ENCODE data around the gene BASP1. TPM values are rescaled to one million over a fixed set of nuclear protein-coding genes. Genes with fewer than 3 reads are reported as not detected.

Gene BASP1
- total and polyA plus RNA-seq, 2 experiments from 2014 or later: 87.5 to 114 TPM

DNA sequence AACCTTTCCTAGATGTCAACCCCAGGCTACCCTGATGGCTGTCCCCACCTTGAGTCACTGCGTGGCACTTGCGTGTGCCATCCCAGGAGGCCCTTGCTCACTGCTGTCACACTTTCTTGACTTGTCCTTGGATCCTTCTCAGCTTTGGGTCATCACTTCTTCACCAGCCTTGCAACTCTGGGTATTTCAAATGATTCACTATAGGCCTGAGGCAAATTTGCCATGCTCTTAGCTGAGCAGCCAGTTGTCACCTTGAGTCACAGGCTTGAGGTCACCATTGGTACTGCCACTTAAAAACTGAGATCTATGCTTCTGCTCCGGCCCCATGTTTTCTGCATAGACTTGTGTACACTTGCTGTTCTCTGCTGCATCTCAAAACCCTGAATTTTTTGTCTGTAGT is 84.7 kb downstream of the BASP1 start:
- DNase-seq (ENCODE audit: low spot score) (no peak), ATAC-seq (no peak)
- TF ChIP-seq, protein P1, sequence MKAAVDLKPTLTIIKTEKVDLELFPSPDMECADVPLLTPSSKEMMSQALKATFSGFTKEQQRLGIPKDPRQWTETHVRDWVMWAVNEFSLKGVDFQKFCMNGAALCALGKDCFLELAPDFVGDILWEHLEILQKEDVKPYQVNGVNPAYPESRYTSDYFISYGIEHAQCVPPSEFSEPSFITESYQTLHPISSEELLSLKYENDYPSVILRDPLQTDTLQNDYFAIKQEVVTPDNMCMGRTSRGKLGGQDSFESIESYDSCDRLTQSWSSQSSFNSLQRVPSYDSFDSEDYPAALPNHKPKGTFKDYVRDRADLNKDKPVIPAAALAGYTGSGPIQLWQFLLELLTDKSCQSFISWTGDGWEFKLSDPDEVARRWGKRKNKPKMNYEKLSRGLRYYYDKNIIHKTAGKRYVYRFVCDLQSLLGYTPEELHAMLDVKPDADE (IDR thresholded peaks at IDR 0.05): no peak
- no peak for TF ChIP-seq CREB1 (CRISPR knock-in tag; IDR thresholded peaks at IDR 0.05; ENCODE audit: low read depth)
- no peak for TF ChIP-seq ZNF331 (CRISPR knock-in tag; IDR thresholded peaks at IDR 0.05; ENCODE audit: low read depth)
- no peak for TF ChIP-seq EZH2 (IDR thresholded peaks at IDR 0.05; ENCODE audit: low read depth, unreplicated experiment)
- no peak for TF ChIP-seq JUNB (IDR thresholded peaks at IDR 0.05; ENCODE audit: unreplicated experiment)
- TF ChIP-seq STAT1 (IDR thresholded peaks at IDR 0.05; ENCODE audit: unreplicated experiment): no peak
- no peak for TF ChIP-seq EZH2phosphoT487 (IDR thresholded peaks at IDR 0.05; ENCODE audit: unreplicated experiment)
- TF ChIP-seq NANOG (IDR thresholded peaks at IDR 0.05; ENCODE audit: borderline replicate concordance): no peak
- TF ChIP-seq, protein P2, sequence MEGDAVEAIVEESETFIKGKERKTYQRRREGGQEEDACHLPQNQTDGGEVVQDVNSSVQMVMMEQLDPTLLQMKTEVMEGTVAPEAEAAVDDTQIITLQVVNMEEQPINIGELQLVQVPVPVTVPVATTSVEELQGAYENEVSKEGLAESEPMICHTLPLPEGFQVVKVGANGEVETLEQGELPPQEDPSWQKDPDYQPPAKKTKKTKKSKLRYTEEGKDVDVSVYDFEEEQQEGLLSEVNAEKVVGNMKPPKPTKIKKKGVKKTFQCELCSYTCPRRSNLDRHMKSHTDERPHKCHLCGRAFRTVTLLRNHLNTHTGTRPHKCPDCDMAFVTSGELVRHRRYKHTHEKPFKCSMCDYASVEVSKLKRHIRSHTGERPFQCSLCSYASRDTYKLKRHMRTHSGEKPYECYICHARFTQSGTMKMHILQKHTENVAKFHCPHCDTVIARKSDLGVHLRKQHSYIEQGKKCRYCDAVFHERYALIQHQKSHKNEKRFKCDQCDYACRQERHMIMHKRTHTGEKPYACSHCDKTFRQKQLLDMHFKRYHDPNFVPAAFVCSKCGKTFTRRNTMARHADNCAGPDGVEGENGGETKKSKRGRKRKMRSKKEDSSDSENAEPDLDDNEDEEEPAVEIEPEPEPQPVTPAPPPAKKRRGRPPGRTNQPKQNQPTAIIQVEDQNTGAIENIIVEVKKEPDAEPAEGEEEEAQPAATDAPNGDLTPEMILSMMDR (conservative IDR thresholded peaks at IDR 0.05; ENCODE audit: low read depth in 2 of 2): no peak
- TF ChIP-seq REST (IDR thresholded peaks at IDR 0.05; ENCODE audit: unreplicated experiment): no peak
- TF ChIP-seq, protein P3, sequence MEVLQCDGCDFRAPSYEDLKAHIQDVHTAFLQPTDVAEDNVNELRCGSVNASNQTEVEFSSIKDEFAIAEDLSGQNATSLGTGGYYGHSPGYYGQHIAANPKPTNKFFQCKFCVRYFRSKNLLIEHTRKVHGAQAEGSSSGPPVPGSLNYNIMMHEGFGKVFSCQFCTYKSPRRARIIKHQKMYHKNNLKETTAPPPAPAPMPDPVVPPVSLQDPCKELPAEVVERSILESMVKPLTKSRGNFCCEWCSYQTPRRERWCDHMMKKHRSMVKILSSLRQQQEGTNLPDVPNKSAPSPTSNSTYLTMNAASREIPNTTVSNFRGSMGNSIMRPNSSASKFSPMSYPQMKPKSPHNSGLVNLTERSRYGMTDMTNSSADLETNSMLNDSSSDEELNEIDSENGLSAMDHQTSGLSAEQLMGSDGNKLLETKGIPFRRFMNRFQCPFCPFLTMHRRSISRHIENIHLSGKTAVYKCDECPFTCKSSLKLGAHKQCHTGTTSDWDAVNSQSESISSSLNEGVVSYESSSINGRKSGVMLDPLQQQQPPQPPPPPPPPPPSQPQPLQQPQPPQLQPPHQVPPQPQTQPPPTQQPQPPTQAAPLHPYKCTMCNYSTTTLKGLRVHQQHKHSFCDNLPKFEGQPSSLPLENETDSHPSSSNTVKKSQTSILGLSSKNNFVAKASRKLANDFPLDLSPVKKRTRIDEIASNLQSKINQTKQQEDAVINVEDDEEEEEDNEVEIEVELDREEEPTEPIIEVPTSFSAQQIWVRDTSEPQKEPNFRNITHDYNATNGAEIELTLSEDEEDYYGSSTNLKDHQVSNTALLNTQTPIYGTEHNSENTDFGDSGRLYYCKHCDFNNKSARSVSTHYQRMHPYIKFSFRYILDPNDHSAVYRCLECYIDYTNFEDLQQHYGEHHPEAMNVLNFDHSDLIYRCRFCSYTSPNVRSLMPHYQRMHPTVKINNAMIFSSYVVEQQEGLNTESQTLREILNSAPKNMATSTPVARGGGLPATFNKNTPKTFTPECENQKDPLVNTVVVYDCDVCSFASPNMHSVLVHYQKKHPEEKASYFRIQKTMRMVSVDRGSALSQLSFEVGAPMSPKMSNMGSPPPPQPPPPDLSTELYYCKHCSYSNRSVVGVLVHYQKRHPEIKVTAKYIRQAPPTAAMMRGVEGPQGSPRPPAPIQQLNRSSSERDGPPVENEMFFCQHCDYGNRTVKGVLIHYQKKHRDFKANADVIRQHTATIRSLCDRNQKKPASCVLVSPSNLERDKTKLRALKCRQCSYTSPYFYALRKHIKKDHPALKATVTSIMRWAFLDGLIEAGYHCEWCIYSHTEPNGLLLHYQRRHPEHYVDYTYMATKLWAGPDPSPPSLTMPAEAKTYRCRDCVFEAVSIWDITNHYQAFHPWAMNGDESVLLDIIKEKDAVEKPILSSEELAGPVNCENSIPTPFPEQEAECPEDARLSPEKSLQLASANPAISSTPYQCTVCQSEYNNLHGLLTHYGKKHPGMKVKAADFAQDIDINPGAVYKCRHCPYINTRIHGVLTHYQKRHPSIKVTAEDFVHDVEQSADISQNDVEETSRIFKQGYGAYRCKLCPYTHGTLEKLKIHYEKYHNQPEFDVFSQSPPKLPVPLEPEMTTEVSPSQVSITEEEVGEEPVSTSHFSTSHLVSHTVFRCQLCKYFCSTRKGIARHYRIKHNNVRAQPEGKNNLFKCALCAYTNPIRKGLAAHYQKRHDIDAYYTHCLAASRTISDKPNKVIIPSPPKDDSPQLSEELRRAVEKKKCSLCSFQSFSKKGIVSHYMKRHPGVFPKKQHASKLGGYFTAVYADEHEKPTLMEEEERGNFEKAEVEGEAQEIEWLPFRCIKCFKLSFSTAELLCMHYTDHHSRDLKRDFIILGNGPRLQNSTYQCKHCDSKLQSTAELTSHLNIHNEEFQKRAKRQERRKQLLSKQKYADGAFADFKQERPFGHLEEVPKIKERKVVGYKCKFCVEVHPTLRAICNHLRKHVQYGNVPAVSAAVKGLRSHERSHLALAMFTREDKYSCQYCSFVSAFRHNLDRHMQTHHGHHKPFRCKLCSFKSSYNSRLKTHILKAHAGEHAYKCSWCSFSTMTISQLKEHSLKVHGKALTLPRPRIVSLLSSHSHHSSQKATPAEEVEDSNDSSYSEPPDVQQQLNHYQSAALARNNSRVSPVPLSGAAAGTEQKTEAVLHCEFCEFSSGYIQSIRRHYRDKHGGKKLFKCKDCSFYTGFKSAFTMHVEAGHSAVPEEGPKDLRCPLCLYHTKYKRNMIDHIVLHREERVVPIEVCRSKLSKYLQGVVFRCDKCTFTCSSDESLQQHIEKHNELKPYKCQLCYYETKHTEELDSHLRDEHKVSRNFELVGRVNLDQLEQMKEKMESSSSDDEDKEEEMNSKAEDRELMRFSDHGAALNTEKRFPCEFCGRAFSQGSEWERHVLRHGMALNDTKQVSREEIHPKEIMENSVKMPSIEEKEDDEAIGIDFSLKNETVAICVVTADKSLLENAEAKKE (CRISPR knock-in tag; IDR thresholded peaks at IDR 0.05): no peak
- TF ChIP-seq ZNF114 (CRISPR knock-in tag; IDR thresholded peaks at IDR 0.05): no peak
- no peak for TF ChIP-seq POLR2AphosphoS5 (IDR thresholded peaks at IDR 0.05; ENCODE audit: low read depth)
- H3K9me3 Mint-ChIP-seq: no peaks in the 10 kb centered on the region
- no peak overlapping the region for H3K4me3 ChIP-seq
- H3K4me2 ChIP-seq: no peak overlapping the region
- 0 out of 2 replicates have a peak, but pooled peaks cover 4% of the 10 kb centered on the region for H3K4me1 ChIP-seq (ENCODE audit: insufficient read depth)
- 0 out of 2 replicates have a peak, but pooled peaks cover 4% of the 10 kb centered on the region for H3K9me2 ChIP-seq (ENCODE audit: insufficient read depth)
- H3K27me3 Mint-ChIP-seq (ENCODE audit: insufficient read depth, low read depth, poor library complexity): no peaks in the 10 kb centered on the region
- H3K4me1 Mint-ChIP-seq: 0 out of 3 replicates have a peak, but pooled peaks cover 5% of the 10 kb centered on the region
- no peak overlapping the region for H3K4me3 Mint-ChIP-seq
- no peak overlapping the region for H3K27ac ChIP-seq (ENCODE audit: low read depth)
- no peaks in the 10 kb centered on the region for H3K36me3 ChIP-seq (ENCODE audit: insufficient read depth)
- H2AFZ ChIP-seq: no peak overlapping the region
- no peaks in the 10 kb centered on the region for H3K36me3 Mint-ChIP-seq (ENCODE audit: low read depth)
- no peaks in the 10 kb centered on the region for H3F3A ChIP-seq (replicated peaks; ENCODE audit: low read depth)
- H3K79me2 ChIP-seq (replicated peaks; ENCODE audit: insufficient read depth): no peaks in the 10 kb centered on the region
- no peaks in the 10 kb centered on the region for H4K20me1 ChIP-seq (replicated peaks; ENCODE audit: insufficient read depth)
- no peaks in the 10 kb centered on the region for H3K27me3 ChIP-seq (ENCODE audit: insufficient read depth)
- H3K27ac Mint-ChIP-seq: no peak overlapping the region

Measured in GM23338 (cell line).